Measurements from ENCODE around the gene NUP107.

NUP107 gene

DNA sequence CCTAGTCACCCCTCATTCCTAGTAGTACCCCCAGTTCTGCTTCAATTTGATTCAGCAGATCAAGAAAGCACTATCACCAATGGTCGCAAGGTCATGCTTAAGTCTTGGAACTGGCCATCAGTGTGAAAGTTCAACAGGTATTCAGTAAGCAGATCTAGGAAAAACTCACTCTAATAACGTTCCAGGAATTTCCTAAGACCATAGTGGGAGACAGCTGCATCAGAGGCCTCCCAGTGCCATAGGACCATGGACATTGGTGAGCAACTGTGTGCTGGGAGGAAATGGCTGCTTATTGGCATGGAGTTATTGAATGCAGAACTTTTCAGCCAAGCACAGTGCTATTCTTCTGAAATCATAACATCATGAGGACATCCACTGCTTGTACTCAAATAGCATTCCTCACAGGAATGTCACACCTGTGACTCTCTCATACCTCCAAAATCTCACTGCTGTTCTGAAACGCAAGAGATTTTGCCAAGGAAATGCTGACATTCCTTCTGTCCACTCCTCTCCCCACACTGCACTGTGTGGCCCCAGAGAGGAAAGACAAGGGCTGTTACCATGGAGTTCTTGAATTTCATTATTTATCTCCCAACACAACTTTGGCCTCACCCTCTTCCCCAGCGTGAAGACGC lies 90.3 kb downstream of the NUP107 start:
- DNase-seq = no peak

GRCh38 chr12:68779280-68779679 lies 92.5 kb downstream of the NUP107 start:
- DNase-seq = no peak

DNA sequence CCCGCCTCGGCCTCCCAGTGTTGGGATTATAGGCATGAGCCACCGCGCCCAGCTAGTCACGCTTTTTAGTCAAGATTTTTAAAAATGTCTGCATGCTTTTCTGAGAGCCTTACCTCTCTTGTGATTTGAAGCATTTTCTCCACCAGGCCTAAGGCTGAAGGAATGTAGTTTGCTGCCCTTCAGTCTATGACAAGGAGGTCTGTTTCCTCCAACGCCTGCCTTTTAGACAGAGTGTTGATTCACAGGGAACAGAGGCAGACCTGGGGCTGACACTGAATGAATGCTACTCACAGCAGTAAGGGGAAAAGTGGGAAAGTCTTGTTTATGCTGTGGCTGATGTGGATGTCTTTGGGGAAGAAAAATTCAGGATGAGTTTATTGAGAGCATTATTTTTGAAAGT lies 94.0 kb downstream of the NUP107 start:
- DNase-seq = no peak

DNA sequence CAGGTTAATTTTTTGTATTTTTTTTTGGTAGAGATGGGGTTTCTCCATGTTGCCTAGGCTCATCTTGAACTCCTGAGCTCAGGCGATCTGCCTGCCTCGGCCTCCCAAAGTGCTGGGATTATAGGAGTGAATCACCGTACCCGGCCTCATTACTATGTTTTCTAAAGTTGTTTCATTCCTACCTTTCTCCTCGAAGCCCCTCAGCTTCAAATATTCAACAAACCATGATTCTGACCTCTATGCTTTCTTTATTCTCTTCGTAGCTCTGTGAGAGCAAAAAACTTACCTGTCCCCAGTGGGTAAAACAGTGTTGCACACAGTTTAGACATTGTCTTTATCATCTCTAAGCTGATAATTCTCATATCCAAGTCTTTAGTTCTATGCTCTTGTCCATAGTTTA lies 95.0 kb downstream of the NUP107 start:
- DNase-seq = no peak

- DNase-seq = no peak
Measured at GRCh38 chr12:68784015-68784414, 97.2 kb downstream of the NUP107 start.

- no peak for DNase-seq
Measured at GRCh38 chr12:68785358-68785757, 98.6 kb downstream of the NUP107 start.

- no peak for DNase-seq
Measured at GRCh38 chr12:68785823-68786222, 99.0 kb downstream of the NUP107 start.

GRCh38 chr12:68786929-68787328 lies 100.2 kb downstream of the NUP107 start:
- no peak for DNase-seq

DNA sequence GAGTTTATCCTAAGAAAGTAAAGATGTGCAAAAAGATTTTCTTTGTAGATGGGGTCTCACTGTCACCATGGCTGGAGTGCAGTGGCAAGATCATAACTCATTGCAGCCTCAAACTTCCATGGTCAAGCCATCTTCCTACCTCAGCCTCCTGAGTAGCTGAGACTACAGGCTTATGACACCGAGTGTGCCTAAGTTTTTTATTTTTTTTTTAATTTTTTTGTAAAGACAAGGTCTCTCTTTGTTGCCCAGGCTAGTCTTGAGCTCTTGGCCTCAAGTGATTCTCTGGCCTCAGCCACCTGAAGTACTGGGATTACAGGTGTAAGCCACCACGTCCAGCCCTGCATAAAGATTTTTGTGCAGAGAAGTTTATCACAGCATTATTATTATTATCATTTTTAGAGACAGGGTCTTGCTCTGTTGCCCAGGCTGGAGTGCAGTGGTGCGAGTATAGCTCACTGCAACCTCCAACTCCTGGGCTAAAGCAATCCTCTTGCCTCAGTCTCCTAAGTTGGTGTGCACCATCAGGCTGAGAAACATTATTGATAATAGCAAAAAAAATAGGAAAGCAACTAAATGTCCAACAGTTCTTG lies 101.9 kb downstream of the NUP107 start:
- no peak for DNase-seq

GRCh38 chr12:68789144-68789878 lies 102.5 kb downstream of the NUP107 start:
- DNase-seq = no peak

- DNase-seq = no peak
Measured at GRCh38 chr12:68790081-68790951, 103.5 kb downstream of the NUP107 start.

DNA sequence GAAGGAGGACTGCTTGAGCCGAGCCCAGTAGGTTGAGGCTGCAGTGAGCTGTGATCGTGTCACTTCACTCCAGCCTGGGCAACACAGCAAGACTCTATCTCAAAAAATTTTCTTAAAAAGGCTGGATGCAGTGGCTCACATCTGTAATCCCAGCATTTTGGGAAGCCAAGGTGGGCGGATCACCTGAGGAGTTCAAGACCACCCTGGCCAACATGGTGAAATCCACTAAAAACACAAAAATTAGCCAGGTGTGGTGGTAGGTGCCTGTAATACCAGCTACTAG lies 104.1 kb downstream of the NUP107 start:
- no peak for DNase-seq

DNA sequence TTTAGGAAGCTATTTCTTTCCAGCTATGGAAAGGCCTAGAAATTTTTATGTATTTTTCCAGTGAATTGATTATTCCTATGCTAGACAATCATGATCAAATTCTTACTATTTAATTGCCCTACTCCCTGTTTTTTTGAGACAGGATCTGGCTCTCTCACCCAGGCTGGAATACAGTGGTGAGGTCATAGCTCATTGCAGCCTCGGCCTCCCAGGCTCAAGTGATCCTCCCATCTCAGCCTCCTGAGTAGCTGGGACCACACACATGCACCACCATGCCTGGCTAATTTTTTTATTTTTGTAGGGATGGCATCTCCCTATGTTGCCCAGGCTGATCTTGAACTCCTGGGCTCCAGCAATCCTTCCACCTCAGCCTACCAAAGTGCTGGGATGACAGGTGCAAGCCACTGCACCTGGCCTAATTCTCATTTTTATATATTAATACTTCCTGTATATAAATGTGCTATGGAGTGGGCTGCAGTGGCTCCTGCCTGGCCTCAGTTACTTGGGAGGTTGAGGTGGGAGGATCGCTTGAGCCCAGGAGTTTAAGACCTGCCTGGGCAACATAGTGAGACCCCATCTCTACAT lies 105.2 kb downstream of the NUP107 start:
- no peak for DNase-seq

GRCh38 chr12:68792952-68793351 lies 106.2 kb downstream of the NUP107 start:
- DNase-seq = no peak

DNA sequence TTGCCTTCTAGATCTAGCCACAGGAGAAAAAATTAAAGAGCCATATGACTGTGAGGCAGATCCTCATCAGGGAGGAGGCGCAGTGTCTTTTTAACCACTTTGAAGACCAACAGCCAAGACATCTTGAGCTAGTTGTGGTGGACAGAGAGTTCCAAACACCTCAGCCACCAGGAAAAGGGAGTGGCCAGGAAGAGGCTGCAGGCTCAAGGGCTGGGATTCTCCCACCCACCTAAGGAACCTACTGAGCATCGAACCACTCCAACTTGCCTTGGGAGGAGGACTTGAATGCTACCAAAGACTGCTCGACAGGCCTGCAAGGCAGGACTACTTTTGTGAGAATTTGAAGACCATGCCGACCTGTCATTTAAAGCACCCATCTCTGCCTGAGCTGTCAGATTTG lies 106.7 kb downstream of the NUP107 start:
- no peak for DNase-seq

GRCh38 chr12:68793975-68794652 lies 107.3 kb downstream of the NUP107 start:
- no peak for DNase-seq

GRCh38 chr12:68794653-68795251 lies 108.0 kb downstream of the NUP107 start:
- no peak for DNase-seq
